Naive thymus-derived CD4-positive, alpha-beta T cell (primary cell): ENCODE data around the gene LIMS2. TPM values are rescaled to one million over a fixed set of nuclear protein-coding genes. Genes with fewer than 3 reads are reported as not detected.
A peak's percentile ranks its signal among the peaks of the same experiment; 100 is the strongest.

Source experiments
- ATAC-seq: fragments of 150-1000 bp; cut with Tn5 transposase; 2 replicates; pipeline ENCODE4 v1.10.0; 2021; ENCODE audit warnings: mild to moderate bottlenecking, moderate library complexity
- CTCF ChIA-PET: fragments of 350-600 bp; sonication (Branson Sonifier 250); formaldehyde crosslinking; loops from one replicate; lab custom pipeline; 2021; ENCODE audit warnings: antibody characterized with exemption; lab: Charles Lee
- POLR2A ChIA-PET: fragments of 350-600 bp; sonication (Branson Sonifier 250); formaldehyde crosslinking; loops from one replicate; lab custom pipeline; 2021; ENCODE audit warnings: antibody characterized with exemption, inconsistent platforms; lab: Charles Lee
- DNase-seq, 9 donors: peaks; one replicate each; pipeline versions ENCODE4 v3.0.0 to v3.0.0-alpha.2; 2020 to 2022; ENCODE audit warnings: mixed read lengths in 1 of 9
- H3K27ac ChIP-seq: one replicate; pipeline ENCODE4 v1.7.0; 2013; ENCODE audit warnings: mild to moderate bottlenecking, low read depth, low read length, moderate library complexity
- H3K27me3 ChIP-seq, 2 donors: one replicate each; pipeline ENCODE4 v1.7.0; 2013; ENCODE audit warnings: low read length in 2 of 2, mild to moderate bottlenecking in 2 of 2, moderate library complexity in 2 of 2; ENCODE audit not compliant: control insufficient read depth in 2 of 2, insufficient read depth in 2 of 2
- H3K36me3 ChIP-seq, 3 experiments: 1 replicate in 2 of 3; 2 replicates in 1 of 3; pipeline ENCODE4 v1.7.0; 2013; ENCODE audit warnings: low read length in 3 of 3, mild to moderate bottlenecking in 3 of 3, moderate library complexity in 1 of 3; ENCODE audit not compliant: insufficient read depth in 3 of 3, control insufficient read depth in 2 of 3
- H3K4me1 ChIP-seq, 2 donors: one replicate each; pipeline ENCODE4 v1.7.0; 2013; ENCODE audit warnings: low read length in 2 of 2, mild to moderate bottlenecking in 2 of 2, moderate library complexity in 1 of 2; ENCODE audit not compliant: control insufficient read depth in 2 of 2, insufficient read depth in 2 of 2
- H3K4me3 ChIP-seq: 2 replicates; pipeline ENCODE4 v1.7.0; 2013; ENCODE audit warnings: mild to moderate bottlenecking, low read length
- H3K9me3 ChIP-seq, 3 experiments: 1 replicate in 2 of 3; 2 replicates in 1 of 3; pipeline ENCODE4 v1.7.0; 2013; ENCODE audit warnings: low read length in 3 of 3; ENCODE audit not compliant: control insufficient read depth in 2 of 3
- H3K27ac Mint-ChIP-seq, 9 donors: one replicate each; pipeline ENCODE4 v1.8.0; 2020 to 2022; ENCODE audit warnings: mixed read lengths in 9 of 9, mild to moderate bottlenecking in 8 of 9, moderate library complexity in 5 of 9, inconsistent platforms in 2 of 9
- H3K27me3 Mint-ChIP-seq, 5 donors: one replicate each; pipeline ENCODE4 v1.8.0; 2021 to 2022; ENCODE audit warnings: mixed read lengths in 5 of 5, mild to moderate bottlenecking in 1 of 5
- H3K36me3 Mint-ChIP-seq, 5 donors: one replicate each; pipeline ENCODE4 v1.8.0; 2020 to 2022; ENCODE audit warnings: mixed read lengths in 5 of 5, mild to moderate bottlenecking in 3 of 5, inconsistent platforms in 1 of 5
- H3K4me1 Mint-ChIP-seq, 7 donors: one replicate each; pipeline ENCODE4 v1.8.0; 2020 to 2022; ENCODE audit warnings: mixed read lengths in 7 of 7, mild to moderate bottlenecking in 3 of 7, inconsistent platforms in 1 of 7
- H3K4me3 Mint-ChIP-seq, 10 donors: one replicate each; pipeline ENCODE4 v1.8.0; 2020 to 2022; ENCODE audit warnings: mild to moderate bottlenecking in 10 of 10, mixed read lengths in 10 of 10, moderate library complexity in 6 of 10, inconsistent platforms in 2 of 10
- H3K9me3 Mint-ChIP-seq, 11 donors: one replicate each; pipeline ENCODE4 v1.8.0; 2020 to 2022; ENCODE audit warnings: mixed read lengths in 11 of 11, mild to moderate bottlenecking in 4 of 11, inconsistent platforms in 1 of 11, moderate library complexity in 1 of 11
- intact Hi-C, 2 donors: fragments of 100-400 bp; cut with micrococcal nuclease; formaldehyde crosslinking; loops; one replicate each; pipeline ENCODE4 v1.15.1; 2023
- polyA plus RNA-seq, 2 donors: library from polyadenylated mRNA; unstranded; fragments of 300-500 nt; fragmentation: Illumina TruSeq; gene quantifications; one replicate each; pipeline ENCODE4 v1.2.3, GENCODE V29; 2021
- total RNA-seq, 6 experiments: library from RNA in 5 of 6; stranded (reverse) in 5 of 6; gene quantifications; 1 replicate in 5 of 6; 2 replicates in 1 of 6; pipeline ENCODE4 v1.2.3 and lab custom pipeline; 2021 to 2026

Gene LIMS2
- total and polyA plus RNA-seq, 7 experiments from 2014 or later: 5.3 to 27.0 (median 11.0) TPM

- Mint-ChIP-seq H3K27ac (no peak overlapping the region), H3K27me3 (peaks cover 37 to 61% (median 53%) of the 10 kb centered on the region in 5 donors), H3K36me3 (no peaks in the 10 kb centered on the region), H3K9me3 (peaks cover 0 to 1% (median 0%) of the 10 kb centered on the region in 11 donors), H3K4me3 (no peak overlapping the region), H3K4me1 (peaks cover 0 to 5% (median 0%) of the 10 kb centered on the region in 7 donors)
- no peak overlapping the region for H3K4me3 ChIP-seq
- intact Hi-C loops: no loop called here
- H3K27me3 ChIP-seq: peaks cover 0 to 4% of the 10 kb centered on the region in 2 donors
- DNase-seq (no peak), ATAC-seq (no peak)
- no peaks in the 10 kb centered on the region for H3K9me3 ChIP-seq
- ChIA-PET CTCF (no interaction called here), POLR2A (no interaction called here)
- no peak overlapping the region for H3K27ac ChIP-seq
- H3K4me1 ChIP-seq: no peaks in the 10 kb centered on the region
- no peaks in the 10 kb centered on the region for H3K36me3 ChIP-seq
Measured at GRCh38 chr2:127664065-127664894, 11.1 kb downstream of the LIMS2 start.

GRCh38 chr2:127663566-127664064 lies 11.7 kb downstream of the LIMS2 start:
- intact Hi-C loops: no loop called here
- no peak overlapping the region for H3K4me3 ChIP-seq
- no peaks in the 10 kb centered on the region for H3K9me3 ChIP-seq
- no peaks in the 10 kb centered on the region for H3K36me3 ChIP-seq
- Mint-ChIP-seq H3K4me1 (peaks cover 0 to 5% (median 0%) of the 10 kb centered on the region in 7 donors), H3K36me3 (no peaks in the 10 kb centered on the region), H3K9me3 (peaks cover 0 to 1% (median 0%) of the 10 kb centered on the region in 11 donors), H3K4me3 (peak overlapping the region in 1 of 10 donors; percentile 20), H3K27ac (no peak overlapping the region), H3K27me3 (peaks cover 33 to 58% (median 55%) of the 10 kb centered on the region in 5 donors)
- peaks cover 0 to 4% of the 10 kb centered on the region in 2 donors for H3K27me3 ChIP-seq
- DNase-seq: no peak
- no peaks in the 10 kb centered on the region for H3K4me1 ChIP-seq
- ChIA-PET POLR2A (no interaction called here), CTCF (no interaction called here)
- H3K27ac ChIP-seq: no peak overlapping the region
- peak; percentile 10 for ATAC-seq

GRCh38 chr2:127662937-127663565 lies 12.3 kb downstream of the LIMS2 start:
- no peak overlapping the region for H3K27ac Mint-ChIP-seq
- peaks cover 33 to 59% (median 55%) of the 10 kb centered on the region in 5 donors for H3K27me3 Mint-ChIP-seq
- ChIA-PET CTCF (no interaction called here), POLR2A (no interaction called here)
- no peaks in the 10 kb centered on the region for H3K9me3 ChIP-seq
- H3K27ac ChIP-seq: no peak overlapping the region
- H3K9me3 Mint-ChIP-seq: peaks cover 0 to 1% (median 0%) of the 10 kb centered on the region in 11 donors
- intact Hi-C loops: no loop called here
- no peak overlapping the region for H3K4me3 ChIP-seq
- ATAC-seq (no peak), DNase-seq (no peak)
- no peak overlapping the region for H3K4me3 Mint-ChIP-seq
- H3K4me1 Mint-ChIP-seq: peaks cover 0 to 5% (median 0%) of the 10 kb centered on the region in 7 donors
- peaks cover 0 to 4% of the 10 kb centered on the region in 2 donors for H3K27me3 ChIP-seq
- no peaks in the 10 kb centered on the region for H3K4me1 ChIP-seq
- H3K36me3 Mint-ChIP-seq: no peaks in the 10 kb centered on the region
- no peaks in the 10 kb centered on the region for H3K36me3 ChIP-seq

- Histone ChIP-seq H3K27ac (no peak overlapping the region), H3K4me3 (no peak overlapping the region), H3K27me3 (peaks cover 0 to 4% of the 10 kb centered on the region in 2 donors), H3K4me1 (no peaks in the 10 kb centered on the region), H3K9me3 (no peaks in the 10 kb centered on the region), H3K36me3 (no peaks in the 10 kb centered on the region)
- ChIA-PET POLR2A (no interaction called here), CTCF (no interaction called here)
- H3K27me3 Mint-ChIP-seq: peaks cover 32 to 51% (median 50%) of the 10 kb centered on the region in 5 donors
- no peak for ATAC-seq
- no peak for DNase-seq
- no peak overlapping the region for H3K4me3 Mint-ChIP-seq
- H3K4me1 Mint-ChIP-seq: peaks cover 0 to 5% (median 0%) of the 10 kb centered on the region in 7 donors
- H3K27ac Mint-ChIP-seq: no peak overlapping the region
- intact Hi-C loops: no loop called here
- H3K9me3 Mint-ChIP-seq: peaks cover 0 to 1% (median 0%) of the 10 kb centered on the region in 11 donors
- H3K36me3 Mint-ChIP-seq: no peaks in the 10 kb centered on the region
Measured at GRCh38 chr2:127661949-127662510, 13.3 kb downstream of the LIMS2 start.

GRCh38 chr2:127661072-127661649 lies 14.2 kb downstream of the LIMS2 start:
- H3K36me3 ChIP-seq: no peaks in the 10 kb centered on the region
- Mint-ChIP-seq H3K4me3 (no peak overlapping the region), H3K27ac (no peak overlapping the region), H3K4me1 (peaks cover 0 to 6% (median 0%) of the 10 kb centered on the region in 7 donors), H3K36me3 (no peaks in the 10 kb centered on the region), H3K9me3 (peaks cover 0 to 1% (median 0%) of the 10 kb centered on the region in 11 donors), H3K27me3 (peaks cover 23 to 43% (median 41%) of the 10 kb centered on the region in 5 donors)
- DNase-seq: no peak
- H3K27me3 ChIP-seq: peaks cover 0 to 4% of the 10 kb centered on the region in 2 donors
- no peaks in the 10 kb centered on the region for H3K9me3 ChIP-seq
- H3K4me3 ChIP-seq: no peak overlapping the region
- H3K27ac ChIP-seq: no peak overlapping the region
- CTCF ChIA-PET: no interaction called here
- POLR2A ChIA-PET: no interaction called here
- no peaks in the 10 kb centered on the region for H3K4me1 ChIP-seq
- intact Hi-C loops: no loop called here
- ATAC-seq: no peak

GRCh38 chr2:127660291-127660578 lies 15.1 kb downstream of the LIMS2 start:
- Histone ChIP-seq H3K9me3 (no peaks in the 10 kb centered on the region), H3K27ac (no peak overlapping the region), H3K4me3 (no peak overlapping the region), H3K27me3 (no peaks in the 10 kb centered on the region), H3K36me3 (no peaks in the 10 kb centered on the region), H3K4me1 (no peaks in the 10 kb centered on the region)
- Mint-ChIP-seq H3K9me3 (peaks cover 0 to 1% (median 0%) of the 10 kb centered on the region in 11 donors), H3K36me3 (no peaks in the 10 kb centered on the region), H3K4me1 (peaks cover 0 to 7% (median 0%) of the 10 kb centered on the region in 7 donors), H3K27ac (peak overlapping the region in 1 of 9 donors; percentile 38), H3K27me3 (peaks cover 23 to 37% (median 32%) of the 10 kb centered on the region in 5 donors), H3K4me3 (no peak overlapping the region)
- intact Hi-C loops: no loop called here
- DNase-seq: no peak
- no peak for ATAC-seq
- ChIA-PET CTCF (no interaction called here), POLR2A (no interaction called here)
